Small intestine (tissue), 7 donors: ENCODE measurements around the gene SLC6A7. TPM values are rescaled to one million over a fixed set of nuclear protein-coding genes. Genes with fewer than 3 reads are reported as not detected.

Experiments used
- DNase-seq, 2 donors: peaks; one replicate each; pipeline versions ENCODE4 v3.0.0 to v3.0.0-alpha.2; 2013
- FAIRE-seq: peaks from 2 replicates; lab custom pipeline; 2012; peaks lifted over from hg19 to GRCh38; lab: Jason Lieb, UNC
- H3K27ac ChIP-seq, 3 donors: one replicate each; pipeline ENCODE4 v1.5.1; 2013; ENCODE audit warnings: low read length in 2 of 3, mild to moderate bottlenecking in 2 of 3, control low read depth in 1 of 3, inconsistent platforms in 1 of 3, low read depth in 1 of 3, moderate library complexity in 1 of 3
- H3K27me3 ChIP-seq, 3 donors: one replicate each; pipeline ENCODE4 v1.6.1; 2013; ENCODE audit warnings: low read length in 3 of 3, inconsistent platforms in 1 of 3; ENCODE audit not compliant: control insufficient read depth in 3 of 3, insufficient read depth in 3 of 3
- H3K36me3 ChIP-seq, 3 donors: one replicate each; pipeline ENCODE4 v1.6.1; 2013; ENCODE audit warnings: low read length in 3 of 3, inconsistent platforms in 1 of 3, low read depth in 1 of 3, mild to moderate bottlenecking in 1 of 3, moderate library complexity in 1 of 3; ENCODE audit not compliant: control insufficient read depth in 3 of 3, insufficient read depth in 2 of 3
- H3K4me1 ChIP-seq, 3 donors: one replicate each; pipeline ENCODE4 v1.6.1; 2013; ENCODE audit warnings: low read length in 2 of 3, inconsistent platforms in 1 of 3, low read depth in 1 of 3, mild to moderate bottlenecking in 1 of 3, moderate library complexity in 1 of 3; ENCODE audit not compliant: control insufficient read depth in 3 of 3, insufficient read depth in 2 of 3
- H3K4me3 ChIP-seq, 3 donors: one replicate each; pipeline ENCODE4 v1.5.1; 2013; ENCODE audit warnings: low read length in 3 of 3, control low read depth in 1 of 3, inconsistent platforms in 1 of 3, low read depth in 1 of 3, mild to moderate bottlenecking in 1 of 3, moderate library complexity in 1 of 3
- H3K9me3 ChIP-seq, 2 donors: one replicate each; pipeline ENCODE4 v1.6.1; 2013; ENCODE audit warnings: low read depth in 1 of 2, low read length in 1 of 2; ENCODE audit not compliant: control insufficient read depth in 2 of 2, insufficient read depth in 1 of 2
- WGBS, 3 donors: extraction: QIAGEN DNeasy Blood & Tissue Kit; methylation state at CpG; one replicate each; pipeline ENCODE4 v1.1.7; 2013; 5-methylcytosine and 5-hydroxymethylcytosine counted together
- polyA plus RNA-seq, 4 donors: library from polyadenylated mRNA; stranded (reverse) in 3 of 4; unstranded in 1 of 4; fragments of 200-250 nt in 3 of 4; fragments of 120-200 nt in 1 of 4; gene quantifications; one replicate each; pipeline versions ENCODE4 v1.2.1 to v1.2.3, GENCODE V29; 2013
- donor health status: healthy with polysubstance abuse.
- donor health status: control.
- donor health status: control.
- donor health status: Bipolar disorder and iron deficiency.
- donor health status: healthy.

SLC6A7 gene
- polyA plus RNA-seq, 4 donors, result 0.81 to 7.1 (median 2.2) TPM

DNA sequence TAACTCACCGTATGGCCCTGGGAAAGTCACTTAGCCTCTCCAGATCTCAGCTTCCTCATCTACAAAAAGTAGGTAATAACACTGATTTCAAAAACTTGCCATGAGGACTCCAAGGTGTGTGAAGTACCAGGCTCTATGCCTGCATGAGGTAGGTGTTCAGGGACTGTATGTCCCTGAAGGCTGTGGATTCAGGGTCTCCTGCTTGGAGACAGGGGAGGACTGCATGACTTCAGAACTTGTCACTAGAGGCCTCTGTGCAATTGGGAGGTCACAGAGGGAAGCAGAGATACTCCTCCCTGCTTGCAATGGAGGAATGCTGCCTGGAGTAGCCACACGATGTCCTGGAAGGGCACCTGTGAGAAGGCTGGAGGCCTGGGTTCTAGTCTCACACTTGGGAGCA lies 36.4 kb upstream of the SLC6A7 start:
- FAIRE-seq (no peak), DNase-seq (no peak)
- Histone ChIP-seq H3K27me3 (no peaks in the 10 kb centered on the region), H3K4me3 (peak overlapping the region in 1 of 3 donors; percentile 51), H3K27ac (peak overlapping the region in 1 of 3 donors; percentile 59), H3K4me1 (peaks cover 0 to 12% (median 0%) of the 10 kb centered on the region in 3 donors), H3K9me3 (no peaks in the 10 kb centered on the region), H3K36me3 (peaks cover 0 to 4% (median 0%) of the 10 kb centered on the region in 3 donors)
- 64 to 90% (median 79%) methylated on average over 2 of the region's 2 CpGs for WGBS, 3 donors

DNA sequence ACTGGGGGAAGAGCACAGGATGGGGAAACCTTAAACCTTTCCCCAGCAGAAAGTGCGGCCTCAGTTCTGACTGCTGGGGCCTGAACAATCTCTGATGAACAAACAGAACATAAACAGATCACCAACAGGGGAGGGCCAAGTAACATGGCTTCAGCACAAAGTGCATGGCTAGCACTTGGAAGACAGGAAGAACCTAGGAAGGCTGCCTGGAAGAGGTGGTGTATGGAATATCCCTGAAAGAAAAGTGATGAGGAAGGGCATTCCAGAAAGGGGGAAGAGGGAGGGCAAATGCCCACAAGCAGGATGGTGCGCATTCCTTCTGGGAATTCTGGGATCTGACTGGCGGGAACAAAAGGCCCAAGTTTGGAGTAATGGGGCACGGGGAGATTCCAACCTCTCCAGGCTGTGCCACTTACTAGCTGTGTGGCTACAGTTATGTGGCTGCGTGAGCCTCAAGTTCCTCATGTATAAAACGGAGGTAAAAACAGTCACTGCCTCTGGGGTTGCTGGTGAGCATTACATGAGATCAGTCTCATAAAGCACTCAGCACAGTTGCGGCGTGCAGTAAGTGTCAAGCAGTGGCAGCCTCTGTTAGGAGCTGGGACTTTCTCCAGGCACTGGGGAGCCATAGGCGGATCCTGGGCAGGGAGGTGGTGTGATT lies 35.8 kb upstream of the SLC6A7 start:
- FAIRE-seq (no peak), DNase-seq (no peak)
- Histone ChIP-seq H3K27me3 (no peaks in the 10 kb centered on the region), H3K9me3 (no peaks in the 10 kb centered on the region), H3K4me3 (peak overlapping the region in 1 of 3 donors; percentile 51), H3K36me3 (peaks cover 0 to 4% (median 0%) of the 10 kb centered on the region in 3 donors), H3K4me1 (peaks cover 0 to 12% (median 0%) of the 10 kb centered on the region in 3 donors), H3K27ac (peak overlapping the region in 2 of 3 donors; percentile 59 to 75)
- 63 to 85% (median 83%) methylated on average over 9 of the region's 9 CpGs for WGBS, 3 donors

DNA sequence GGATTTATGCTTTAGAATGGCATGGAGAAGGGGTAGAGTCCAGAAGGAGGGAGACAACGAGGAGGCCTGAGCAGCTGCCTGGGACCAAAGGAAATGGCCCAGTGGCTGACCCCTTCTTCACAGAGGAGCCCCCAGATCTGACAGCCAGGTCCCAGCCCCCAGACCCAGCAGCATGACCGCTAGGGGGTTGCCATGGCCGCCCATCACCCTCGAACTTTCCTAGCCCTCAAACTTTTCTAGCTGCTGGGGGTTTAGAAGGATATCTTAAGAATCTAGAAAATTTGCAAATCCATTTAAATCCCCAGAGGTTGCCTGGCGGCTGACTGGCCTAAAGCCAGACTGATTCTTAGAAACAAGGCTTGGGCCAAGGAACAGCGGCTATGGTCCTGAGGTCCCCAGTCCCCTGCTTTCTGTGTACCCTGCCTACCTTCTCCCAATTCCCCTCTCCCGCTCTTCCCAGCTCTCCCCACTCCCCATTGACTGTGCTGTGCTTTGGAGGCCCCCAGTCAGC lies 35.2 kb upstream of the SLC6A7 start:
- Histone ChIP-seq H3K4me3 (peak overlapping the region in 1 of 3 donors; percentile 51), H3K9me3 (no peaks in the 10 kb centered on the region), H3K27ac (peak overlapping the region in 2 of 3 donors; percentile 59 to 75), H3K36me3 (peaks cover 0 to 1% (median 0%) of the 10 kb centered on the region in 3 donors), H3K4me1 (peaks cover 0 to 12% (median 0%) of the 10 kb centered on the region in 3 donors), H3K27me3 (no peaks in the 10 kb centered on the region)
- DNase-seq (no peak), FAIRE-seq (no peak)
- 60 to 74% (median 72%) methylated on average over 7 of the region's 7 CpGs for WGBS, 3 donors

DNA sequence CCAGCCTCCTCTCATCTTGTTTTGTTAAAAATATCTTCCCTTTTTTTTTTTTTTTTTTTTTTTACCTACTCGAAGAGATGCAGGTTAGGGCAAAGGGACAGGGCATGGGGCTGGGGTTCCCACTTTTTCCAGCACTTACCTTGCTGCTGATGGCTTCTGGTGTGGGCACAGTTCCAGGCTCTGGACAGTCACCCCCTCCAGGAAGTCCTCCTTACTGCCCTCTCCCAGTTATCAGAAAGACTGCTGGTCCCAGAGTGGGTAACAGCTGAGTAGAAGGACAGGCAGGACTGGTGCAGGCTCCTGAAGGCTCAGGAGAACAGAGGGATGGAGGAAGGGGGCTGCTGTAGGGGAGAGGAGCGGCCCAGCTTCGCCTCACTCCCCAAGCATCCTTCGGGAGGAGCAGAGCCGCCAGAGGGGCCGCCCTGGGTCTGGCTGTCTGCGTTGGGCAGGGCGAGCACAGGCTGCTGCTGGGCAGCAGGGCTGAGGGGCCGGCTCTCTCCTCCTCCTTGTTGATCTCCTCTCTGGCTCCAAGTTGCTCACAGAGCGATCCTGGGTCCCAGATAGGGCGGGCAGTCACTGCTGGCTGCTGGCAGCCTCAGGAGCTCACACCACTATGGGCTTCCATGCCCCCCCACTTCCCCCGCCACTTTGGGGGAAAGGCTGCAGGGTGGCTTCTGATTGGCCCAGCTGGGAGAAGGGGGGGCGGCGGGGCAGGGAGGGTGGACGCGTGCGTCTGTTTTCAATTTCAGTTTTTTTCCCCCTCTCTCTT lies 34.4 kb upstream of the SLC6A7 start, which contains the start of gene PDGFRB:
TSS of gene PDGFRB (minus strand) at position 588 of the 769 bp plus-strand sequence. CDS start 18,798 bp downstream, outside the sequence.
- H3K4me3 ChIP-seq, result peak within 1 kb of the TSS in 2 of 3 donors; percentile 26 to 51
- FAIRE-seq (no peak), DNase-seq (peak in 1 of 2 donors; percentile 53)
- H3K9me3 ChIP-seq, result no peaks in the 10 kb centered on the region
- H3K4me1 ChIP-seq, result peaks cover 0 to 17% (median 0%) of the 10 kb centered on the region in 3 donors
- H3K36me3 ChIP-seq, result no peaks in the 10 kb centered on the region
- WGBS, 3 donors, result 19 to 59% (median 38%) methylated on average over 12 to 17 of the region's 17 CpGs
- H3K27me3 ChIP-seq, result no peaks in the 10 kb centered on the region
- peak within 1 kb of the TSS in 2 of 3 donors; percentile 59 to 75 for H3K27ac ChIP-seq

DNA sequence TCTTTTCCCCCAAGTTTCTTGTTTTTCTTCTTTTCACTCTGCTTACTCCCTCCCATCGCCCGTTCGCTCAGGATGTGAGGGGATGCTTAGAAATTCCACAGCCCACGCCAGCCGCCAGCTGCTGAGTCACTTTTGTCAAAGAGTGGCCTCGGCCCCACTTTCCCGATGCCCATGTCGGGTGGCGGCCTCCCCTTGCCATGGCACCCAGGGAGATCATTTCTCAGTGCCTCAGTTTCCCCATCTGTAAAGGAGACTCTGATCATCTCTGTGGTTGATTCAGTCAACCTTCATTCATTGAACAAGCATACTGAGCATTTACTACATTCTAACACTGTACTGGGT lies 33.9 kb upstream of the SLC6A7 start:
- Histone ChIP-seq H3K4me3 (peak overlapping the region in 1 of 3 donors; percentile 51), H3K4me1 (peaks cover 0 to 22% (median 0%) of the 10 kb centered on the region in 3 donors)
- no peak for FAIRE-seq

DNA sequence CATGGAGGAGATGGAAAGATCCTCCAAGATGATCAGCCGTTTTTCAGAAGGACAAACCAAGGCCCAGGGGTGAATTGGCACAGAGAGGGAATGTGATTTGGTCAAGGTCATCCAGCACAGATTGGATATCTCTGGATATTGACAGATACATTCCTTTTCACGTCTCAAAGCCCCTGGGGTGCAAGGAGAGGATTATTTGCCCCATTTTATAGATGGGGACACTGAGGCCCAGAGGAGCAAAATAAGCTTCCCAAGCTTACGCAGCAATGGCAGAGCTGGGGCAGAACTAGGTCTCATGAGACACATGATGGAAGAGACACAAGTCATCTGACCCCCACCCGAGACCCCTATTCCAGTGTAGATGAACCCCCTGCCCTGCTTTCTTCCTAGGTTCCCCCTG lies 33.3 kb upstream of the SLC6A7 start:
- no peak for FAIRE-seq

More for the DNA sequence above, 33.9 kb upstream of the SLC6A7 start:
- H3K36me3 ChIP-seq, result no peaks in the 10 kb centered on the region
- 27 to 66% (median 43%) methylated on average over 9 of the region's 9 CpGs for WGBS, 3 donors
- no peaks in the 10 kb centered on the region for H3K27me3 ChIP-seq
- no peaks in the 10 kb centered on the region for H3K9me3 ChIP-seq
- no peak for DNase-seq
- H3K27ac ChIP-seq, result peak overlapping the region in 2 of 3 donors; percentile 59 to 75

DNA sequence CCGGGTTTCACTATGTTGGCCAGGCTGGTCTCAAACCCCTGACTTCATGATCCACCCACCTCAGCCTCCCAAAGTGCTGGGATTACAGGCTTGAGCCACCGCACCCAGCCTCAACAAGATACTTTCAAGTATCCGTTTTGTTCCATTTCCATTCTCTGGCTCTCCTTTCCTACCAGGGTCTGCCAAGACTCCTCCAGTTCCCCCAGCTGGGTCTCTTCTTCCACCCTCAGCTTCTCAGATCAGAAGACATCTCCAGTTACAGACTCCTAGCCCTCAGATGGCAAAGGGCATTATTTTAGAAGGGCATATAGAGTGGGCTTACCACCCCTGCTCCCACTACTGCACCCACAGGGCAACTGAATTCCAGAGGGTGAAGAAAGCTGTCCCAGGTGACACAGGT lies 32.7 kb upstream of the SLC6A7 start:
- Histone ChIP-seq H3K4me3 (no peak overlapping the region), H3K27me3 (no peaks in the 10 kb centered on the region), H3K27ac (peak overlapping the region in 2 of 3 donors; percentile 28 to 39), H3K4me1 (peaks cover 0 to 33% (median 0%) of the 10 kb centered on the region in 3 donors), H3K9me3 (no peaks in the 10 kb centered on the region), H3K36me3 (no peaks in the 10 kb centered on the region)
- DNase-seq, result no peak
- 77 to 90% (median 82%) methylated on average over 3 of the region's 3 CpGs for WGBS, 3 donors
- FAIRE-seq, result no peak

More for the DNA sequence above, 33.3 kb upstream of the SLC6A7 start:
- Histone ChIP-seq H3K9me3 (no peaks in the 10 kb centered on the region), H3K4me3 (no peak overlapping the region), H3K27ac (peak overlapping the region in 2 of 3 donors; percentile 59 to 75), H3K4me1 (peaks cover 0 to 27% (median 0%) of the 10 kb centered on the region in 3 donors), H3K27me3 (no peaks in the 10 kb centered on the region), H3K36me3 (no peaks in the 10 kb centered on the region)
- DNase-seq, result no peak
- WGBS, 3 donors, result 68 to 85% (median 76%) methylated on average over 4 of the region's 4 CpGs
